ENCODE data around the gene SULT4A1.

The SULT4A1 gene

GRCh38 chr22:43796567-43796966, 65.7 kb downstream of the SULT4A1 start:
- DNase-seq, result no peak

GRCh38 chr22:43795320-43795719, 67.0 kb downstream of the SULT4A1 start:
- no peak for DNase-seq

- no peak for DNase-seq
Measured at GRCh38 chr22:43792905-43793304, 69.4 kb downstream of the SULT4A1 start.

GRCh38 chr22:43789452-43789851, 72.9 kb downstream of the SULT4A1 start:
- DNase-seq, result no peak

- no peak for DNase-seq
Measured at GRCh38 chr22:43783777-43784176, 78.5 kb downstream of the SULT4A1 start.

GRCh38 chr22:43782448-43782847, 79.9 kb downstream of the SULT4A1 start:
- no peak for DNase-seq

GRCh38 chr22:43777286-43777685, 85.0 kb downstream of the SULT4A1 start:
- no peak for DNase-seq

- DNase-seq, result no peak
Measured at GRCh38 chr22:43776081-43776670, 86.1 kb downstream of the SULT4A1 start.
